B cell (primary cell): ENCODE data around the gene PPP3CA.

Source experiments
- EZH2 ChIP-seq: IDR thresholded peaks from 2 replicates; pipeline ENCODE4 v1.6.1; 2012; ENCODE audit warnings: borderline replicate concordance, low read depth, mild to moderate bottlenecking, moderate library complexity, low read length; ENCODE audit not compliant: insufficient read depth, poor library complexity, severe bottlenecking
- TF ChIP-seq, protein P1 (sequence below): fragments of 200-600 bp; IDR thresholded peaks from one replicate; pipeline ENCODE4 v1.8.0; 2022; ENCODE audit warnings: antibody characterized with exemption, mild to moderate bottlenecking

- TF ChIP-seq, protein P1, sequence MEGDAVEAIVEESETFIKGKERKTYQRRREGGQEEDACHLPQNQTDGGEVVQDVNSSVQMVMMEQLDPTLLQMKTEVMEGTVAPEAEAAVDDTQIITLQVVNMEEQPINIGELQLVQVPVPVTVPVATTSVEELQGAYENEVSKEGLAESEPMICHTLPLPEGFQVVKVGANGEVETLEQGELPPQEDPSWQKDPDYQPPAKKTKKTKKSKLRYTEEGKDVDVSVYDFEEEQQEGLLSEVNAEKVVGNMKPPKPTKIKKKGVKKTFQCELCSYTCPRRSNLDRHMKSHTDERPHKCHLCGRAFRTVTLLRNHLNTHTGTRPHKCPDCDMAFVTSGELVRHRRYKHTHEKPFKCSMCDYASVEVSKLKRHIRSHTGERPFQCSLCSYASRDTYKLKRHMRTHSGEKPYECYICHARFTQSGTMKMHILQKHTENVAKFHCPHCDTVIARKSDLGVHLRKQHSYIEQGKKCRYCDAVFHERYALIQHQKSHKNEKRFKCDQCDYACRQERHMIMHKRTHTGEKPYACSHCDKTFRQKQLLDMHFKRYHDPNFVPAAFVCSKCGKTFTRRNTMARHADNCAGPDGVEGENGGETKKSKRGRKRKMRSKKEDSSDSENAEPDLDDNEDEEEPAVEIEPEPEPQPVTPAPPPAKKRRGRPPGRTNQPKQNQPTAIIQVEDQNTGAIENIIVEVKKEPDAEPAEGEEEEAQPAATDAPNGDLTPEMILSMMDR = no peak
- TF ChIP-seq EZH2 = no peak
Measured at GRCh38 chr4:101103381-101104142, 243.8 kb downstream of the PPP3CA start.
